Smooth muscle cell (in vitro differentiated cells): ENCODE data around the gene OR10A2. TPM values are rescaled to one million over a fixed set of nuclear protein-coding genes. Genes with fewer than 3 reads are reported as not detected.

Experiments
- DNase-seq: peaks from one replicate; lab custom pipeline; 2025; ENCODE audit not compliant: unreplicated experiment; lab: John Stamatoyannopoulos, UW
- H2AFZ ChIP-seq: fragments of 200-600 bp; sonication (generic); 2 replicates; pipeline ENCODE4 v1.6.0; 2016; ENCODE audit warnings: antibody characterized with exemption, low read depth, mild to moderate bottlenecking
- H3F3A ChIP-seq: fragments of 200-600 bp; sonication (generic); 2 replicates; pipeline ENCODE4 v1.6.0; 2017; ENCODE audit warnings: antibody characterized with exemption, low read depth
- H3K27ac ChIP-seq: fragments of 200-600 bp; sonication (generic); 2 replicates; pipeline ENCODE4 v1.5.1; 2016; ENCODE audit warnings: low read depth, mild to moderate bottlenecking
- H3K27me3 ChIP-seq: fragments of 200-600 bp; sonication (generic); 2 replicates; pipeline ENCODE4 v1.6.1; 2016; ENCODE audit warnings: low read depth, mild to moderate bottlenecking
- H3K36me3 ChIP-seq: fragments of 200-600 bp; sonication (generic); 2 replicates; pipeline ENCODE4 v1.5.1; 2016; ENCODE audit warnings: low read depth
- H3K4me1 ChIP-seq: fragments of 200-600 bp; sonication (generic); 2 replicates; pipeline ENCODE4 v1.5.1; 2016; ENCODE audit warnings: low read depth
- H3K4me2 ChIP-seq: fragments of 200-600 bp; sonication (generic); 2 replicates; pipeline ENCODE4 v1.6.0; 2016; ENCODE audit warnings: mild to moderate bottlenecking
- H3K4me3 ChIP-seq: fragments of 200-600 bp; sonication (generic); 2 replicates; pipeline ENCODE4 v1.5.1; 2016; ENCODE audit warnings: mild to moderate bottlenecking
- H3K79me2 ChIP-seq: fragments of 200-600 bp; sonication (generic); 2 replicates; pipeline ENCODE4 v1.6.0; 2016; ENCODE audit warnings: low read depth, mild to moderate bottlenecking
- H3K9ac ChIP-seq: fragments of 200-600 bp; sonication (generic); 2 replicates; pipeline ENCODE4 v1.6.0; 2016; ENCODE audit warnings: low read depth
- H3K9me3 ChIP-seq: fragments of 200-600 bp; sonication (generic); replicated peaks from 2 replicates; pipeline ENCODE4 v1.5.1; 2016; ENCODE audit warnings: low read depth
- H4K20me1 ChIP-seq: fragments of 200-600 bp; sonication (generic); 2 replicates; pipeline ENCODE4 v1.6.0; 2016; ENCODE audit warnings: low read depth
- WGBS: methylation state at CpG from one replicate; pipeline ENCODE4 v1.1.7; 2016; ENCODE audit warnings: low lambda C conversion rate; 5-methylcytosine and 5-hydroxymethylcytosine counted together
- polyA plus RNA-seq: library from polyadenylated mRNA; unstranded; fragments of >200 nt; fragmentation: Nextera tagmentation; extraction: Ambion mirVana; gene quantifications from 2 replicates; pipeline ENCODE4 v1.2.1, GENCODE V29; 2016
- total RNA-seq: library from RNA; depleted of rRNA; stranded (reverse); fragments of >200 nt; gene quantifications from 2 replicates; pipeline ENCODE4 v1.2.3, GENCODE V29; 2014
- TF ChIP-seq, protein P1 (sequence below): fragments of 200-600 bp; sonication (generic); IDR thresholded peaks from 2 replicates; pipeline ENCODE4 v1.5.1; 2017; ENCODE audit warnings: borderline replicate concordance, mild to moderate bottlenecking, antibody characterized with exemption; ENCODE audit not compliant: insufficient read depth, poor library complexity, severe bottlenecking

The OR10A2 gene
- total and polyA plus RNA-seq, 2 experiments from 2014 or later = not detected

DNA sequence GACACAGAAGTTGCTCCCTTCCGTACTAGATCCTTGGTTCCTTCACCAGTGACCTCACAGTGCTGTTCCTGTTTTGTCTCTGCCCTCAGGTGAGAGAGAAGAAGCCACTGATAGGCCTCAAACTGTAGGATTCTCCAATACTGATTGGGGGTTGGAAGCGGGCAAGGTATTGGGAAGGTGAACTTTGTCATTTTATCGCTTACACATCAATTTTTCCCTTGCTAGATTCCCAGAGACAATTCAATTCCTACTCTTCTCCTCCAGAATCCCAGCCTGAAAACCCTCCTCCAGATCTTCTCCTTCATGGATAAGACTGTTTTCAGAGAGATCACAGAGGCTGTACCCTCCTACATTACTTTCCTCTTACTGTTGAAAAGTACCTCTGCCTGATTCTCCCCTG is 48.5 kb downstream of the OR10A2 start:
- no peaks in the 10 kb centered on the region for H3K27me3 ChIP-seq
- H3K9ac ChIP-seq = no peak overlapping the region
- TF ChIP-seq, protein P1, sequence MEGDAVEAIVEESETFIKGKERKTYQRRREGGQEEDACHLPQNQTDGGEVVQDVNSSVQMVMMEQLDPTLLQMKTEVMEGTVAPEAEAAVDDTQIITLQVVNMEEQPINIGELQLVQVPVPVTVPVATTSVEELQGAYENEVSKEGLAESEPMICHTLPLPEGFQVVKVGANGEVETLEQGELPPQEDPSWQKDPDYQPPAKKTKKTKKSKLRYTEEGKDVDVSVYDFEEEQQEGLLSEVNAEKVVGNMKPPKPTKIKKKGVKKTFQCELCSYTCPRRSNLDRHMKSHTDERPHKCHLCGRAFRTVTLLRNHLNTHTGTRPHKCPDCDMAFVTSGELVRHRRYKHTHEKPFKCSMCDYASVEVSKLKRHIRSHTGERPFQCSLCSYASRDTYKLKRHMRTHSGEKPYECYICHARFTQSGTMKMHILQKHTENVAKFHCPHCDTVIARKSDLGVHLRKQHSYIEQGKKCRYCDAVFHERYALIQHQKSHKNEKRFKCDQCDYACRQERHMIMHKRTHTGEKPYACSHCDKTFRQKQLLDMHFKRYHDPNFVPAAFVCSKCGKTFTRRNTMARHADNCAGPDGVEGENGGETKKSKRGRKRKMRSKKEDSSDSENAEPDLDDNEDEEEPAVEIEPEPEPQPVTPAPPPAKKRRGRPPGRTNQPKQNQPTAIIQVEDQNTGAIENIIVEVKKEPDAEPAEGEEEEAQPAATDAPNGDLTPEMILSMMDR = no peak
- no peak for DNase-seq
- no peaks in the 10 kb centered on the region for H3K9me3 ChIP-seq
- no peaks in the 10 kb centered on the region for H3K36me3 ChIP-seq
- no peak overlapping the region for H2AFZ ChIP-seq
- WGBS = 95% methylated on average over 3 of the region's 3 CpGs
- no peak overlapping the region for H3K4me3 ChIP-seq
- no peak overlapping the region for H3K4me2 ChIP-seq
- H4K20me1 ChIP-seq = no peaks in the 10 kb centered on the region
- H3K27ac ChIP-seq = no peak overlapping the region
- H3K79me2 ChIP-seq = no peaks in the 10 kb centered on the region
- H3K4me1 ChIP-seq = no peaks in the 10 kb centered on the region
- H3F3A ChIP-seq = no peaks in the 10 kb centered on the region

DNA sequence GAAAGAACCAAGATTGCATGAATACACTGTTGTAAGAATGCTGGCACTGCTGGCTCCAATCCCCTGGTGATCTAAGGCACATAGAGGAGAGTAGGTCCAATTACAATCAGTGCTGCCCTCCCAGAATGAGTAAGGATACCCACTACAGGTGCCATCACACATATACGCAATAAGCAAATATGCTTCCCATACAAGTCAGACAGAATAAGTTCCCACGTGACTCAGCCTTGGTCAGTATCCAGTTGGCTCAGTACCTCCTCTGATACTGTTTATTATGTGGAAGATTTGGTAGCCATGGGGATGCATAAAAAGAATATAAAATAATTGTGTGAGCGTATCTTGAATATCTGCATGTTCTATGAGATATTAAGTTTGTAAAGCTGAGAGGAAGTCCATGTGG is 49.1 kb downstream of the OR10A2 start:
- TF ChIP-seq, protein P1 = no peak
- Histone ChIP-seq H3K4me2 (no peak overlapping the region), H3F3A (no peaks in the 10 kb centered on the region), H3K27me3 (no peaks in the 10 kb centered on the region), H4K20me1 (no peaks in the 10 kb centered on the region), H3K4me1 (no peaks in the 10 kb centered on the region), H3K4me3 (no peak overlapping the region), H3K9me3 (no peaks in the 10 kb centered on the region), H2AFZ (no peak overlapping the region), H3K79me2 (no peaks in the 10 kb centered on the region), H3K9ac (no peak overlapping the region), H3K36me3 (no peaks in the 10 kb centered on the region), H3K27ac (no peak overlapping the region)
- WGBS = 93% methylated on average over 3 of the region's 3 CpGs
- DNase-seq = no peak

DNA sequence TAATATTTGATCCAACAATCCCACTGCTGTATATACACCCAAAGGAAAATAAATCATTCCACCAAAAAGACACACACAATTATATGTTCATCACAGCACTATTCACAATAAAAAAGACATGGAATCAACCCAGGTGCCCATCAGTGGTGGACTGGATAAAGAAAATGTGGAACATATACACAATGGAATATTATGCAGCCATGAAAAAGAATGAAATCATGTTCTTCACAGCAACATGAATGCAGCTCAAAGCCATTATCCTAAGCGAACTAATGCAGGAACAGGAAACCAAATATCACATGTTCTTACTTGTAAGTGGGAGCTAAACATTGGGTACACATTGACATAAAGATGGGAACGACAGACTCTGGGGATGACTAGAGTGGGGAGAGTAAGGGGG is 56.8 kb downstream of the OR10A2 start:
- Histone ChIP-seq H3K4me1 (no peaks in the 10 kb centered on the region), H3K27me3 (no peaks in the 10 kb centered on the region), H4K20me1 (no peaks in the 10 kb centered on the region), H3K79me2 (no peaks in the 10 kb centered on the region), H3K9me3 (no peaks in the 10 kb centered on the region), H3K36me3 (no peaks in the 10 kb centered on the region), H3K9ac (no peak overlapping the region), H3K27ac (no peak overlapping the region), H2AFZ (no peak overlapping the region), H3K4me3 (no peak overlapping the region), H3K4me2 (no peak overlapping the region), H3F3A (no peaks in the 10 kb centered on the region)
- no peak for DNase-seq
- WGBS = 45% methylated on average over 2 of the region's 2 CpGs
- TF ChIP-seq, protein P1 = no peak

DNA sequence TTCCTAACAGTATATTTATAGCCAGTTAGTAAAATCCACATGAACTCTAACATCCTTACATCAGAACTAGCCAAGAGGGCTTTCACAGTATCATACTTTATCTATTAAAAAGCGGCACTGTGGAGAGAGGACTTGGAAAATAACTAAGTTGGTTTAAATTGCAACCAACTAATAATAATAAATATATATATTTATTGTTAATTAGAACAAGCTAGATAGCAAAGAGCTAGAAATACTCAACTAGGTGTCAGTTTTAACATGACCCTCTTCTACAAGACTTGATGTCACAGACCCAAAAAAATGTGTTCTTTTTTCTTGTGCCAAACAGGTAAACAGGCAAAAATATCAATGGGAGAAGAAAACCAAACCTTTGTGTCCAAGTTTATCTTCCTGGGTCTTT is 57.8 kb downstream of the OR10A2 start, which contains the start of gene OR2D3:
Gene OR2D3 (plus strand): TSS at position 301 of the 400 bp plus-strand sequence. CDS start 0 bp downstream, at position 301.
- Histone ChIP-seq H3K79me2 (no peaks in the 10 kb centered on the region), H3K9me3 (no peaks in the 10 kb centered on the region), H3K9ac (no peak within 1 kb of the TSS), H3K27ac (no peak within 1 kb of the TSS), H4K20me1 (no peaks in the 10 kb centered on the region), H3K4me2 (no peak within 1 kb of the TSS), H3K27me3 (no peaks in the 10 kb centered on the region), H3K4me3 (no peak within 1 kb of the TSS), H3F3A (peaks cover 9% of the 10 kb centered on the region), H3K4me1 (peaks cover 5% of the 10 kb centered on the region), H2AFZ (no peak within 1 kb of the TSS), H3K36me3 (no peaks in the 10 kb centered on the region)
- TF ChIP-seq, protein P1 = no peak
- DNase-seq = no peak
- WGBS = 95% methylated on average over 1 of the region's 1 CpG
